Liver (tissue), 9 donors: ENCODE measurements around the gene TMC2. TPM values are rescaled to one million over a fixed set of nuclear protein-coding genes. Genes with fewer than 3 reads are reported as not detected.

Experiments used
- DNase-seq: peaks from one replicate; pipeline ENCODE4 v3.0.0-alpha.2; 2017; ENCODE audit warnings: low spot score
- H3K27ac ChIP-seq, 2 donors: one replicate each; pipeline ENCODE4 v1.7.0; 2013; ENCODE audit warnings: inconsistent platforms in 2 of 2, low read length in 2 of 2, control low read depth in 1 of 2, low read depth in 1 of 2, mild to moderate bottlenecking in 1 of 2
- H3K27me3 ChIP-seq, 4 donors: one replicate each; pipeline versions ENCODE4 v1.6.1 to v1.7.0; 2013; ENCODE audit warnings: low read length in 3 of 4, inconsistent platforms in 1 of 4, mild to moderate bottlenecking in 1 of 4, moderate library complexity in 1 of 4; ENCODE audit not compliant: control insufficient read depth in 4 of 4, insufficient read depth in 4 of 4
- H3K36me3 ChIP-seq, 4 donors: one replicate each; pipeline versions ENCODE4 v1.6.1 to v1.7.0; 2013; ENCODE audit warnings: low read length in 3 of 4, mild to moderate bottlenecking in 3 of 4, low read depth in 1 of 4, moderate library complexity in 1 of 4; ENCODE audit not compliant: control insufficient read depth in 4 of 4, insufficient read depth in 3 of 4
- H3K4me1 ChIP-seq, 4 donors: one replicate each; pipeline versions ENCODE4 v1.6.1 to v1.7.0; 2013; ENCODE audit warnings: low read length in 3 of 4, mild to moderate bottlenecking in 3 of 4, moderate library complexity in 1 of 4; ENCODE audit not compliant: control insufficient read depth in 4 of 4, insufficient read depth in 4 of 4
- H3K4me3 ChIP-seq, 3 donors: one replicate each; pipeline versions ENCODE4 v1.6.1 to v1.7.0; 2013; ENCODE audit warnings: low read length in 3 of 3, control low read depth in 1 of 3, low read depth in 1 of 3, mild to moderate bottlenecking in 1 of 3
- H3K9ac ChIP-seq, 2 donors: one replicate each; pipeline ENCODE4 v1.7.0; 2013; ENCODE audit warnings: low read length in 2 of 2, mild to moderate bottlenecking in 2 of 2, moderate library complexity in 2 of 2, control low read depth in 1 of 2, low read depth in 1 of 2
- H3K9me3 ChIP-seq, 4 donors: one replicate each; pipeline versions ENCODE4 v1.6.1 to v1.7.0; 2013; ENCODE audit warnings: low read length in 3 of 4; ENCODE audit not compliant: control insufficient read depth in 4 of 4
- CTCF ChIP-seq: fragments of 150-350 bp; IDR thresholded peaks from 2 replicates; pipeline ENCODE4 v1.5.1; 2017; ENCODE audit warnings: improper control_type of control experiment, low read depth, low read length; ENCODE audit not compliant: missing input control
- EGR1 ChIP-seq, 2 donors: IDR thresholded peaks; 2 replicates each; pipeline ENCODE4 v1.6.1; 2016 to 2018; ENCODE audit warnings: antibody characterized with exemption in 2 of 2, low read depth in 2 of 2
- FOXA1 ChIP-seq: IDR thresholded peaks from 2 replicates; pipeline ENCODE4 v1.6.1; 2016; ENCODE audit warnings: antibody characterized with exemption
- FOXA2 ChIP-seq: IDR thresholded peaks from 2 replicates; pipeline ENCODE4 v1.6.1; 2016; ENCODE audit warnings: antibody characterized with exemption
- GABPA ChIP-seq, 2 donors: IDR thresholded peaks in 1 of 2; conservative IDR thresholded peaks in 1 of 2; 2 replicates each; pipeline ENCODE4 v1.6.1; 2016; ENCODE audit warnings: antibody characterized with exemption in 2 of 2, mild to moderate bottlenecking in 1 of 2, moderate library complexity in 1 of 2
- HNF4A ChIP-seq, 2 donors: conservative IDR thresholded peaks; 2 replicates each; pipeline ENCODE4 v1.6.1; 2016; ENCODE audit warnings: antibody characterized with exemption in 2 of 2, mild to moderate bottlenecking in 2 of 2
- HNF4G ChIP-seq: IDR thresholded peaks from 2 replicates; pipeline ENCODE4 v1.6.1; 2016; ENCODE audit warnings: antibody characterized with exemption
- JUND ChIP-seq, 2 donors: IDR thresholded peaks; 2 replicates each; pipeline ENCODE4 v1.6.1; 2016; ENCODE audit warnings: antibody characterized with exemption in 2 of 2
- MAX ChIP-seq: IDR thresholded peaks from 2 replicates; pipeline ENCODE4 v1.6.1; 2016; ENCODE audit warnings: antibody characterized with exemption
- NR2F2 ChIP-seq: IDR thresholded peaks from 2 replicates; pipeline ENCODE4 v1.6.1; 2016; ENCODE audit warnings: antibody characterized with exemption
- RAD21 ChIP-seq, 2 donors: IDR thresholded peaks; 2 replicates each; pipeline ENCODE4 v1.6.1; 2016; ENCODE audit warnings: antibody characterized with exemption in 2 of 2, mild to moderate bottlenecking in 2 of 2
- REST ChIP-seq: IDR thresholded peaks from 2 replicates; pipeline ENCODE4 v1.6.1; 2016; ENCODE audit warnings: antibody characterized with exemption, mild to moderate bottlenecking
- RXRA ChIP-seq, 2 donors: IDR thresholded peaks; 2 replicates each; pipeline ENCODE4 v1.6.1; 2017 to 2018; ENCODE audit warnings: antibody characterized with exemption in 2 of 2, mild to moderate bottlenecking in 1 of 2
- SP1 ChIP-seq: IDR thresholded peaks from 2 replicates; pipeline ENCODE4 v1.6.1; 2018; ENCODE audit warnings: antibody characterized with exemption, mild to moderate bottlenecking
- TAF1 ChIP-seq: conservative IDR thresholded peaks from 2 replicates; pipeline ENCODE4 v1.6.1; 2016; ENCODE audit warnings: antibody characterized with exemption, mild to moderate bottlenecking
- YY1 ChIP-seq: IDR thresholded peaks from 2 replicates; pipeline ENCODE4 v1.6.1; 2016; ENCODE audit warnings: antibody characterized with exemption, mild to moderate bottlenecking
- ZBTB33 ChIP-seq: IDR thresholded peaks from 2 replicates; pipeline ENCODE4 v1.6.1; 2016; ENCODE audit warnings: antibody characterized with exemption
- WGBS: extraction: QIAGEN DNeasy Blood & Tissue Kit; methylation state at CpG from one replicate; pipeline ENCODE4 v1.1.7; 2013; 5-methylcytosine and 5-hydroxymethylcytosine counted together
- polyA plus RNA-seq, 2 donors: library from polyadenylated mRNA; stranded (reverse) in 1 of 2; unstranded in 1 of 2; fragments of 200-250 nt in 1 of 2; fragments of >200 nt in 1 of 2; fragmentation: Nextera tagmentation in 1 of 2; extraction: Ambion mirVana in 1 of 2; gene quantifications; one replicate each; pipeline versions ENCODE4 v1.2.1 to v1.2.3, GENCODE V29; 2013 to 2015
- total RNA-seq, 2 donors: library from RNA; depleted of rRNA; stranded (reverse); fragments of >200 nt; gene quantifications; one replicate each; pipeline ENCODE4 v1.2.3, GENCODE V29; 2014
- TF ChIP-seq, protein P1 (sequence below): IDR thresholded peaks from 2 replicates; pipeline ENCODE4 v1.6.1; 2016; ENCODE audit warnings: antibody characterized with exemption
- donor health status: healthy.
- donor health status: healthy.
- donor health status: healthy.
- donor health status: healthy.
- donor health status: healthy.

Gene TMC2
- total and polyA plus RNA-seq, 4 donors, result not detected

- Histone ChIP-seq H3K4me1 (no peaks in the 10 kb centered on the region), H3K9me3 (no peaks in the 10 kb centered on the region), H3K27me3 (no peaks in the 10 kb centered on the region), H3K9ac (no peak overlapping the region), H3K4me3 (no peak overlapping the region), H3K27ac (no peak overlapping the region), H3K36me3 (no peaks in the 10 kb centered on the region)
- no peak for DNase-seq
- WGBS, result 98% methylated on average over 1 of the region's 1 CpG
- TF ChIP-seq ZBTB33 (no peak), FOXA2 (no peak), EGR1 (IDR thresholded peaks at IDR 0.05; ENCODE audit: low read depth in 2 of 2) (no peak), GABPA (IDR thresholded peaks at IDR 0.05 in 1 of 2, conservative IDR thresholded peaks at IDR 0.05 in 1 of 2) (no peak), SP1 (no peak), TAF1 (no peak), HNF4A (conservative IDR thresholded peaks at IDR 0.05) (no peak), REST (no peak), CTCF (no peak), RAD21 (IDR thresholded peaks at IDR 0.05) (no peak), JUND (IDR thresholded peaks at IDR 0.05) (no peak), FOXA1 (no peak), NR2F2 (no peak), MAX (no peak), RXRA (IDR thresholded peaks at IDR 0.05) (no peak), HNF4G (no peak), YY1 (no peak)
- TF ChIP-seq, protein P1, sequence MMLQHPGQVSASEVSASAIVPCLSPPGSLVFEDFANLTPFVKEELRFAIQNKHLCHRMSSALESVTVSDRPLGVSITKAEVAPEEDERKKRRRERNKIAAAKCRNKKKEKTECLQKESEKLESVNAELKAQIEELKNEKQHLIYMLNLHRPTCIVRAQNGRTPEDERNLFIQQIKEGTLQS, result no peak
Measured at GRCh38 chr20:2643708-2644107, 107.3 kb downstream of the TMC2 start.
